SK-N-DZ (cell line): ENCODE measurements around the gene CMPK1.

ENCODE experiments used
- DNase-seq: peaks from one replicate; pipeline ENCODE4 v3.0.0-alpha.2; 2015; ENCODE audit warnings: low spot score

CMPK1 gene

GRCh38 chr1:47395433-47395832 lies 61.8 kb downstream of the CMPK1 start:
- no peak for DNase-seq

GRCh38 chr1:47396671-47397196 lies 63.1 kb downstream of the CMPK1 start:
- no peak for DNase-seq

- no peak for DNase-seq
Measured at GRCh38 chr1:47399138-47399845, 65.7 kb downstream of the CMPK1 start.

- DNase-seq, result no peak
Measured at GRCh38 chr1:47399846-47400155, 66.2 kb downstream of the CMPK1 start.

- DNase-seq, result no peak
Measured at GRCh38 chr1:47401761-47402160, 68.2 kb downstream of the CMPK1 start.

- no peak for DNase-seq
Measured at GRCh38 chr1:47402591-47402990, 69.0 kb downstream of the CMPK1 start.

- DNase-seq, result no peak
Measured at GRCh38 chr1:47403321-47403910, 69.8 kb downstream of the CMPK1 start.

GRCh38 chr1:47405697-47406096 lies 72.1 kb downstream of the CMPK1 start:
- DNase-seq, result no peak

GRCh38 chr1:47406966-47407365 lies 73.4 kb downstream of the CMPK1 start:
- DNase-seq, result no peak

GRCh38 chr1:47407481-47407880 lies 73.9 kb downstream of the CMPK1 start:
- no peak for DNase-seq

- no peak for DNase-seq
Measured at GRCh38 chr1:47409311-47410067, 75.9 kb downstream of the CMPK1 start.

GRCh38 chr1:47410068-47410455 lies 76.5 kb downstream of the CMPK1 start:
- no peak for DNase-seq

- no peak for DNase-seq
Measured at GRCh38 chr1:47411436-47411835, 77.8 kb downstream of the CMPK1 start.

GRCh38 chr1:47412437-47412836 lies 78.8 kb downstream of the CMPK1 start:
- no peak for DNase-seq

- DNase-seq, result no peak
Measured at GRCh38 chr1:47415728-47416318, 82.2 kb downstream of the CMPK1 start, which contains the start of gene FOXE3. Gene FOXE3, plus strand, starts transcription at chr1:47416285. Its CDS starts 31 bp downstream, at chr1:47416316.

- no peak for DNase-seq
Measured at GRCh38 chr1:47416319-47417169, 83.0 kb downstream of the CMPK1 start.

GRCh38 chr1:47417170-47418044 lies 83.8 kb downstream of the CMPK1 start:
- DNase-seq, result no peak

- no peak for DNase-seq
Measured at GRCh38 chr1:47418122-47418521, 84.5 kb downstream of the CMPK1 start.

- DNase-seq, result no peak
Measured at GRCh38 chr1:47418681-47419325, 85.2 kb downstream of the CMPK1 start.

- DNase-seq, result no peak
Measured at GRCh38 chr1:47420547-47420946, 87.0 kb downstream of the CMPK1 start.
